HG02884 (cell line): Measurements from ENCODE around the gene KIF1C.
A peak's percentile ranks its signal among the peaks of the same experiment; 100 is the strongest.

Source experiments
- ATAC-seq: cut with Tn5 transposase; IDR thresholded peaks from one replicate; pipeline ENCODE4 v1.9.1; 2021; ENCODE audit warnings: mild to moderate bottlenecking, moderate library complexity; ENCODE audit not compliant: unreplicated experiment

Gene KIF1C

GRCh38 chr17:4968486-4969046 lies 29.2 kb upstream of the KIF1C start:
- no peak for ATAC-seq

GRCh38 chr17:4969047-4969550 lies 28.7 kb upstream of the KIF1C start:
- no peak for ATAC-seq

GRCh38 chr17:4969551-4970173 lies 28.1 kb upstream of the KIF1C start:
- ATAC-seq: no peak

GRCh38 chr17:4970273-4970672 lies 27.5 kb upstream of the KIF1C start:
- no peak for ATAC-seq

GRCh38 chr17:4971826-4972225 lies 25.9 kb upstream of the KIF1C start:
- ATAC-seq: no peak

GRCh38 chr17:4972322-4972721 lies 25.4 kb upstream of the KIF1C start:
- ATAC-seq: no peak

GRCh38 chr17:4972752-4973151 lies 25.0 kb upstream of the KIF1C start:
- ATAC-seq: no peak

- no peak for ATAC-seq
Measured at GRCh38 chr17:4973256-4974114, 24.3 kb upstream of the KIF1C start.

- no peak for ATAC-seq
Measured at GRCh38 chr17:4974115-4974670, 23.6 kb upstream of the KIF1C start.

GRCh38 chr17:4978726-4979125 lies 19.0 kb upstream of the KIF1C start:
- ATAC-seq: no peak

- no peak for ATAC-seq
Measured at GRCh38 chr17:4980644-4981216, 17.0 kb upstream of the KIF1C start.

GRCh38 chr17:4982305-4982704 lies 15.4 kb upstream of the KIF1C start:
- ATAC-seq: no peak

GRCh38 chr17:4986403-4986802 lies 11.3 kb upstream of the KIF1C start:
- ATAC-seq: no peak

GRCh38 chr17:4986951-4987766 lies 10.6 kb upstream of the KIF1C start, which contains the start of gene CAMTA2:
Gene CAMTA2, minus strand, starts transcription at chr17:4987675. Its CDS starts 1,453 bp downstream, at chr17:4986222.
- ATAC-seq: peak; percentile 52

GRCh38 chr17:4987767-4988567 lies 9.8 kb upstream of the KIF1C start:
- ATAC-seq: no peak

- no peak for ATAC-seq
Measured at GRCh38 chr17:4994081-4994595, 3.6 kb upstream of the KIF1C start.

GRCh38 chr17:4998027-4998731 lies 429 bp downstream of the KIF1C start:
- peak; percentile 9 for ATAC-seq

- ATAC-seq: no peak
Measured at GRCh38 chr17:4998732-4999429, 1.1 kb downstream of the KIF1C start.
